Duodenal mucosa (tissue), 2 donors: ENCODE measurements around the gene ZNF341.

ENCODE experiments used
- H3K27ac ChIP-seq: one replicate; pipeline ENCODE4 v1.7.0; 2013; ENCODE audit warnings: low read depth, low read length
- H3K27me3 ChIP-seq, 2 donors: one replicate each; pipeline ENCODE4 v1.7.0; 2013; ENCODE audit warnings: low read length in 2 of 2, control low read depth in 1 of 2; ENCODE audit not compliant: insufficient read depth in 2 of 2, control insufficient read depth in 1 of 2
- H3K36me3 ChIP-seq, 2 donors: one replicate each; pipeline ENCODE4 v1.7.0; 2013; ENCODE audit warnings: low read length in 2 of 2, control low read depth in 1 of 2; ENCODE audit not compliant: insufficient read depth in 2 of 2, control insufficient read depth in 1 of 2
- H3K4me1 ChIP-seq, 2 donors: one replicate each; pipeline ENCODE4 v1.7.0; 2013; ENCODE audit warnings: low read length in 2 of 2, control low read depth in 1 of 2; ENCODE audit not compliant: insufficient read depth in 2 of 2, control insufficient read depth in 1 of 2
- H3K4me3 ChIP-seq, 2 donors: one replicate each; pipeline ENCODE4 v1.7.0; 2013; ENCODE audit warnings: low read length in 2 of 2, low read depth in 1 of 2
- H3K9ac ChIP-seq, 2 donors: one replicate each; pipeline ENCODE4 v1.7.0; 2013; ENCODE audit warnings: low read length in 2 of 2, low read depth in 1 of 2
- H3K9me3 ChIP-seq, 2 donors: one replicate each; pipeline ENCODE4 v1.7.0; 2013; ENCODE audit warnings: low read length in 2 of 2, control low read depth in 1 of 2; ENCODE audit not compliant: control insufficient read depth in 1 of 2

Gene ZNF341

GRCh38 chr20:33716498-33716897 lies 15.3 kb upstream of the ZNF341 start:
- peaks cover 0 to 28% of the 10 kb centered on the region in 2 donors for H3K36me3 ChIP-seq
- peaks cover 11 to 12% of the 10 kb centered on the region in 2 donors for H3K4me1 ChIP-seq
- H3K9ac ChIP-seq: no peak overlapping the region
- H3K27ac ChIP-seq: no peak overlapping the region
- no peak overlapping the region for H3K4me3 ChIP-seq
- H3K9me3 ChIP-seq: no peaks in the 10 kb centered on the region
- H3K27me3 ChIP-seq: no peaks in the 10 kb centered on the region

- peak overlapping the region; percentile 37 for H3K27ac ChIP-seq
- peaks cover 11 to 15% of the 10 kb centered on the region in 2 donors for H3K4me1 ChIP-seq
- peak overlapping the region; percentile 86 to 98 for H3K4me3 ChIP-seq
- H3K27me3 ChIP-seq: no peaks in the 10 kb centered on the region
- peak overlapping the region; percentile 82 to 95 for H3K9ac ChIP-seq
- no peaks in the 10 kb centered on the region for H3K9me3 ChIP-seq
- peaks cover 0 to 3% of the 10 kb centered on the region in 2 donors for H3K36me3 ChIP-seq
Observed at GRCh38 chr20:33719277-33719988, 12.4 kb upstream of the ZNF341 start.

- Histone ChIP-seq H3K9me3 (no peaks in the 10 kb centered on the region), H3K4me3 (peak within 1 kb of the TSS; percentile 86 to 98), H3K36me3 (no peaks in the 10 kb centered on the region), H3K4me1 (peaks cover 11 to 19% of the 10 kb centered on the region in 2 donors), H3K9ac (peak within 1 kb of the TSS; percentile 82 to 95), H3K27ac (peak within 1 kb of the TSS; percentile 37), H3K27me3 (no peaks in the 10 kb centered on the region)
Observed at GRCh38 chr20:33719989-33720709, 11.6 kb upstream of the ZNF341 start, which contains the start of gene PXMP4. TSS of gene PXMP4 (minus strand) at chr20:33720310. CDS start at chr20:33720207, 103 bp downstream.

GRCh38 chr20:33721391-33722140 lies 10.2 kb upstream of the ZNF341 start:
- H3K36me3 ChIP-seq: no peaks in the 10 kb centered on the region
- H3K27ac ChIP-seq: no peak overlapping the region
- H3K9ac ChIP-seq: no peak overlapping the region
- peaks cover 11 to 19% of the 10 kb centered on the region in 2 donors for H3K4me1 ChIP-seq
- H3K4me3 ChIP-seq: no peak overlapping the region
- no peaks in the 10 kb centered on the region for H3K9me3 ChIP-seq
- H3K27me3 ChIP-seq: no peaks in the 10 kb centered on the region

GRCh38 chr20:33724439-33725094 lies 7.2 kb upstream of the ZNF341 start:
- no peaks in the 10 kb centered on the region for H3K27me3 ChIP-seq
- H3K36me3 ChIP-seq: no peaks in the 10 kb centered on the region
- peaks cover 5 to 10% of the 10 kb centered on the region in 2 donors for H3K4me1 ChIP-seq
- H3K9me3 ChIP-seq: no peaks in the 10 kb centered on the region
- H3K9ac ChIP-seq: peak overlapping the region in 1 of 2 donors; percentile 12
- H3K4me3 ChIP-seq: no peak overlapping the region
- H3K27ac ChIP-seq: no peak overlapping the region

- Histone ChIP-seq H3K9me3 (no peaks in the 10 kb centered on the region), H3K9ac (no peak overlapping the region), H3K27ac (no peak overlapping the region), H3K4me1 (peaks cover 0 to 6% of the 10 kb centered on the region in 2 donors), H3K36me3 (no peaks in the 10 kb centered on the region), H3K27me3 (no peaks in the 10 kb centered on the region), H3K4me3 (no peak overlapping the region)
Observed at GRCh38 chr20:33725607-33726264, 6.1 kb upstream of the ZNF341 start.

- H3K9me3 ChIP-seq: no peaks in the 10 kb centered on the region
- H3K27me3 ChIP-seq: no peaks in the 10 kb centered on the region
- H3K36me3 ChIP-seq: no peaks in the 10 kb centered on the region
- no peak overlapping the region for H3K27ac ChIP-seq
- no peak overlapping the region for H3K4me3 ChIP-seq
- H3K9ac ChIP-seq: no peak overlapping the region
- peaks cover 0 to 13% of the 10 kb centered on the region in 2 donors for H3K4me1 ChIP-seq
Observed at GRCh38 chr20:33727115-33727479, 4.7 kb upstream of the ZNF341 start.

- Histone ChIP-seq H3K4me3 (no peak overlapping the region), H3K9ac (no peak overlapping the region), H3K9me3 (no peaks in the 10 kb centered on the region), H3K36me3 (no peaks in the 10 kb centered on the region), H3K4me1 (peaks cover 0 to 18% of the 10 kb centered on the region in 2 donors), H3K27me3 (no peaks in the 10 kb centered on the region), H3K27ac (no peak overlapping the region)
Observed at GRCh38 chr20:33727806-33728205, 4.0 kb upstream of the ZNF341 start.

- H3K36me3 ChIP-seq: no peaks in the 10 kb centered on the region
- no peak overlapping the region for H3K27ac ChIP-seq
- no peaks in the 10 kb centered on the region for H3K9me3 ChIP-seq
- H3K27me3 ChIP-seq: no peaks in the 10 kb centered on the region
- H3K4me3 ChIP-seq: no peak overlapping the region
- peaks cover 2 to 24% of the 10 kb centered on the region in 2 donors for H3K4me1 ChIP-seq
- H3K9ac ChIP-seq: no peak overlapping the region
Observed at GRCh38 chr20:33728463-33728862, 3.3 kb upstream of the ZNF341 start.
